ENCODE data around the gene MBD6. TPM values are rescaled to one million over a fixed set of nuclear protein-coding genes. Genes with fewer than 3 reads are reported as not detected.

The MBD6 gene
- total and polyA plus RNA-seq, 4 experiments from 2014 or later: 0.16 to 103 (median 50.0) TPM

- H3K27me3 Mint-ChIP-seq: no peaks in the 10 kb centered on the region
- Histone ChIP-seq H3K4me3 (ENCODE audit: low read length in 2 of 2) (peak overlapping the region; percentile 91 to 97), H3K9me3 (ENCODE audit: control insufficient read depth in 1 of 2, low read length in 2 of 2) (no peaks in the 10 kb centered on the region), H3K36me3 (ENCODE audit: insufficient read depth, low read length) (peaks cover 43% of the 10 kb centered on the region), H3K27ac (ENCODE audit: low read depth, low read length) (peak overlapping the region; percentile 86), H3K27me3 (ENCODE audit: insufficient read depth, low read length) (no peaks in the 10 kb centered on the region), H3K4me1 (ENCODE audit: insufficient read depth, low read length) (peaks cover 75% of the 10 kb centered on the region)
- DNase-seq: peak in 1 of 5 donors; percentile 27
- H3K36me3 Mint-ChIP-seq: peaks cover 42 to 64% of the 10 kb centered on the region in 2 donors
- H3K27ac Mint-ChIP-seq: peak overlapping the region in 3 of 7 donors; percentile 98 to 100 (median 99)
- H3K4me1 Mint-ChIP-seq: peaks cover 45 to 81% (median 63%) of the 10 kb centered on the region in 4 donors
- ChIA-PET POLR2A (ENCODE audit: partially characterized antibody) (interaction anchor here (1.3 to 10.2 kb wide), 5 partner anchors 13 to 266 kb away, joined by 3 to 225 read pairs (median 75); partner anchors contain the start of genes DDIT3, GLI1 and MARS1), CTCF (ENCODE audit: partially characterized antibody) (interaction anchor here (0.6 to 10.7 kb wide), 9 partner anchors 9 to 109 kb away, joined by 3 to 204 read pairs (median 4); partner anchors contain the start of genes GLI1, INHBE and MARS1)
- peaks cover 0 to 3% (median 0%) of the 10 kb centered on the region in 8 donors for H3K9me3 Mint-ChIP-seq
- peak overlapping the region; percentile 46 to 99 (median 98) for H3K4me3 Mint-ChIP-seq
- intact Hi-C loops (cut with micrococcal nuclease): loop anchor here (2.0 to 5.0 kb wide), 2 partner anchors 71 to 267 kb away; partner anchors contain the start of gene DCTN2
Observed at GRCh38 chr12:57475271-57476161, 47.1 kb upstream of the MBD6 start.

DNA sequence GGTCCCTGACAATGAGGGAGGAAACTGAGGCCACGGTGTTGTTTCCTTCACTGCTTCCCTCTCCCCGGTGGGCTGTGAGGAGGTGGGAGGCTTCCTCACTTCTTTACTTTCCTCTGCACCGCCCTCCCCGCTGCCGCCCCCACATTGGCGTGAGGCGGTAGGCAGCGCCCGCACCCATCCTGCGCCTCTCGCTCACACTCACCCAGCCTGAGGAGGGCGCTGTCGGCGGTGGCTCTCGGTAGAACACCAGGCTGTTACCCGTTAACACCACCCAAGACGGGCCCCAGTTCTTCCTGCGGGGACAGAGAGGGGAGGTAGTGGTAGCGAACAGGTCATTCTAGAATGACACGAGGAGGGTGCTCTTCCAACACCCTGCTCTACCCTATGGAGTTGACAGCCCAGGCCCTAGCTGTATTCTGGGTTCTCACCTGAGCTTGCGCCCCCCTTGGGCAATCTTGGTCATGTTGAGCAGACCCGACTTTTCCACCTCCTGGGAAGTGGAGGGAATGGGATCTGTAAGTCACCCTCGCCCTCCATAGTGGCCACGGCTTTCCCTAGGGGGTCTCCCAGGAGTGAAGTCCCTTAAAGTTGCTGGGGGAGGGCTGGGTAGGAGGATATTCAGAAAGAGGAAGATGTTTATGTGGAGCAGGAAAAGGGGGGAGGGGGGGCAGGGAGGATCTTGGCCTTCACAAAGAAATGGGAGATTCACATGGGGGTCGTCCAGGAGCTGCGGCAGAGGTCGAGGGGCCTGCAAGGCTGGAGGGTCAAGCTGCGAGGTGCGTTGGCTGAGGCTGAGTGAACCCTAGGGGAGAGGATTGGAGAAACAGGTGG lies 46.2 kb upstream of the MBD6 start:
- H3K9me3 Mint-ChIP-seq: peaks cover 0 to 3% (median 0%) of the 10 kb centered on the region in 8 donors
- H3K4me3 ChIP-seq (ENCODE audit: low read length in 2 of 2): peak overlapping the region; percentile 91 to 97
- no peaks in the 10 kb centered on the region for H3K27me3 ChIP-seq (ENCODE audit: insufficient read depth, low read length)
- peak; percentile 65 to 80 (median 71) for DNase-seq
- POLR2A ChIA-PET (ENCODE audit: partially characterized antibody): interaction anchor here (1.1 to 10.2 kb wide), 12 partner anchors 7 to 268 kb away, joined by 3 to 225 read pairs (median 8); partner anchors contain the start of genes DCTN2, DDIT3, GLI1 and MARS1
- H3K27ac Mint-ChIP-seq: peak overlapping the region; percentile 98 to 100 (median 99)
- H3K4me1 Mint-ChIP-seq: peaks cover 51 to 89% (median 69%) of the 10 kb centered on the region in 4 donors
- H3K9me3 ChIP-seq (ENCODE audit: control insufficient read depth in 1 of 2, low read length in 2 of 2): no peaks in the 10 kb centered on the region
- H3K36me3 ChIP-seq (ENCODE audit: insufficient read depth, low read length): peaks cover 35% of the 10 kb centered on the region
- intact Hi-C loops (cut with micrococcal nuclease): loop anchor here (2.0 to 5.0 kb wide), 2 partner anchors 70 to 266 kb away; partner anchors contain the start of gene DCTN2
- CTCF ChIA-PET (ENCODE audit: partially characterized antibody): interaction anchor here (0.8 to 10.7 kb wide), 14 partner anchors 10 to 144 kb away, joined by 3 to 204 read pairs (median 3); partner anchors contain the start of genes DCTN2, GLI1, INHBE and MARS1
- peak overlapping the region; percentile 86 for H3K27ac ChIP-seq (ENCODE audit: low read depth, low read length)
- H3K36me3 Mint-ChIP-seq: peaks cover 42 to 58% of the 10 kb centered on the region in 2 donors
- peak overlapping the region; percentile 89 to 99 (median 98) for H3K4me3 Mint-ChIP-seq
- H3K4me1 ChIP-seq (ENCODE audit: insufficient read depth, low read length): peaks cover 81% of the 10 kb centered on the region
- H3K27me3 Mint-ChIP-seq: no peaks in the 10 kb centered on the region

GRCh38 chr12:57476993-57477709 lies 45.5 kb upstream of the MBD6 start:
- Histone ChIP-seq H3K27me3 (ENCODE audit: insufficient read depth, low read length) (no peaks in the 10 kb centered on the region), H3K4me1 (ENCODE audit: insufficient read depth, low read length) (peaks cover 78% of the 10 kb centered on the region), H3K27ac (ENCODE audit: low read depth, low read length) (peak overlapping the region; percentile 86), H3K36me3 (ENCODE audit: insufficient read depth, low read length) (peaks cover 27% of the 10 kb centered on the region), H3K9me3 (ENCODE audit: control insufficient read depth in 1 of 2, low read length in 2 of 2) (no peaks in the 10 kb centered on the region), H3K4me3 (ENCODE audit: low read length in 2 of 2) (peak overlapping the region; percentile 91 to 97)
- Mint-ChIP-seq H3K27ac (peak overlapping the region; percentile 98 to 100 (median 99)), H3K4me1 (peaks cover 53 to 90% (median 71%) of the 10 kb centered on the region in 4 donors), H3K27me3 (no peaks in the 10 kb centered on the region), H3K4me3 (peak overlapping the region; percentile 89 to 99 (median 98)), H3K9me3 (peaks cover 0 to 3% (median 0%) of the 10 kb centered on the region in 8 donors), H3K36me3 (peaks cover 38 to 51% of the 10 kb centered on the region in 2 donors)
- POLR2A ChIA-PET (ENCODE audit: partially characterized antibody): interaction anchor here (1.1 to 10.2 kb wide), 14 partner anchors 7 to 267 kb away, joined by 3 to 225 read pairs (median 6); partner anchors contain the start of genes DCTN2, DDIT3, GLI1 and MARS1
- intact Hi-C loops (cut with micrococcal nuclease): loop anchor here (2.0 to 5.0 kb wide), 2 partner anchors 70 to 265 kb away; partner anchors contain the start of gene DCTN2
- peak; percentile 40 to 44 (median 44) for DNase-seq
- CTCF ChIA-PET (ENCODE audit: partially characterized antibody): interaction anchor here (0.6 to 10.7 kb wide), 17 partner anchors 9 to 365 kb away, joined by 3 to 204 read pairs (median 3); partner anchors contain the start of genes DCTN2, DDIT3, GLI1 and INHBE

GRCh38 chr12:57477710-57478681 lies 44.6 kb upstream of the MBD6 start:
- Histone ChIP-seq H3K27me3 (ENCODE audit: insufficient read depth, low read length) (no peaks in the 10 kb centered on the region), H3K4me3 (ENCODE audit: low read length in 2 of 2) (peak overlapping the region; percentile 91 to 97), H3K27ac (ENCODE audit: low read depth, low read length) (peak overlapping the region; percentile 86), H3K4me1 (ENCODE audit: insufficient read depth, low read length) (peaks cover 70% of the 10 kb centered on the region), H3K36me3 (ENCODE audit: insufficient read depth, low read length) (peaks cover 19% of the 10 kb centered on the region), H3K9me3 (ENCODE audit: control insufficient read depth in 1 of 2, low read length in 2 of 2) (no peaks in the 10 kb centered on the region)
- Mint-ChIP-seq H3K9me3 (peaks cover 0 to 3% (median 0%) of the 10 kb centered on the region in 8 donors), H3K4me1 (peaks cover 49 to 82% (median 66%) of the 10 kb centered on the region in 4 donors), H3K27me3 (no peaks in the 10 kb centered on the region), H3K36me3 (peaks cover 30 to 42% of the 10 kb centered on the region in 2 donors), H3K4me3 (peak overlapping the region; percentile 89 to 99 (median 98)), H3K27ac (peak overlapping the region; percentile 98 to 100 (median 99))
- CTCF ChIA-PET (ENCODE audit: partially characterized antibody): interaction anchor here (0.6 to 10.7 kb wide), 11 partner anchors 9 to 366 kb away, joined by 3 to 204 read pairs (median 3); partner anchors contain the start of genes DCTN2, DDIT3, GLI1 and INHBE
- peak; percentile 58 to 89 (median 64) for DNase-seq
- intact Hi-C loops (cut with micrococcal nuclease): loop anchor here (1.0 to 5.0 kb wide), 3 partner anchors 16 to 264 kb away; partner anchors contain the start of gene DCTN2
- POLR2A ChIA-PET (ENCODE audit: partially characterized antibody): interaction anchor here (0.7 to 10.2 kb wide), 20 partner anchors 8 to 266 kb away, joined by 3 to 225 read pairs (median 6); partner anchors contain the start of genes DCTN2, DDIT3, GLI1 and MARS1

DNA sequence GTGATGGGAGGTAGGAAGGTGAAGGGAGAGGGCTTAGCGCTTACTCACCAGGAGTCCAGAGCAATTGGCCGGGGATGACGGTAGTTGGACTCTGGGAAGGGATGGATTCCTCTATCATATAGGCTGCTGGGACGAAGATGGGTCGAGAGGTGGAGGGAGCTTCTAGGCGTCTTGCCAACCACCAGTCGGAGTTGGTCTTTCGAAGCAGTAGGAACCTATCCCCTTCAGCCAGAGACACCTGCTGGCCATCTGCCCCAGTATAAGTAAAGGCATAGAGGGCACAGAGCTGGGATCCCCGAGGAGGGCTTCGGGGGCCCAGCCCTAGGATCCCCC lies 43.6 kb upstream of the MBD6 start:
- peak overlapping the region; percentile 91 to 97 for H3K4me3 ChIP-seq (ENCODE audit: low read length in 2 of 2)
- no peaks in the 10 kb centered on the region for H3K9me3 ChIP-seq (ENCODE audit: control insufficient read depth in 1 of 2, low read length in 2 of 2)
- intact Hi-C loops (cut with micrococcal nuclease): loop anchor here (1.0 to 5.0 kb wide), 3 partner anchors 8 to 263 kb away; partner anchors contain the start of gene DDIT3
- Mint-ChIP-seq H3K4me3 (peak overlapping the region; percentile 89 to 99 (median 98)), H3K4me1 (peaks cover 49 to 78% (median 63%) of the 10 kb centered on the region in 4 donors), H3K9me3 (peaks cover 0 to 3% (median 0%) of the 10 kb centered on the region in 8 donors), H3K27ac (peak overlapping the region; percentile 98 to 100 (median 99)), H3K27me3 (no peaks in the 10 kb centered on the region), H3K36me3 (peaks cover 21 to 34% of the 10 kb centered on the region in 2 donors)
- peaks cover 62% of the 10 kb centered on the region for H3K4me1 ChIP-seq (ENCODE audit: insufficient read depth, low read length)
- H3K36me3 ChIP-seq (ENCODE audit: insufficient read depth, low read length): peaks cover 12% of the 10 kb centered on the region
- CTCF ChIA-PET (ENCODE audit: partially characterized antibody): interaction anchor here (0.7 to 10.7 kb wide), 2 partner anchors 17 to 48 kb away, joined by 4 to 204 read pairs; partner anchors contain the start of gene GLI1
- POLR2A ChIA-PET (ENCODE audit: partially characterized antibody): interaction anchor here (0.7 to 10.2 kb wide), 13 partner anchors 9 to 400 kb away, joined by 3 to 225 read pairs (median 8); partner anchors contain the start of genes DCTN2, DDIT3, GLI1 and MARS1
- DNase-seq: no peak
- H3K27ac ChIP-seq (ENCODE audit: low read depth, low read length): peak overlapping the region; percentile 86
- no peaks in the 10 kb centered on the region for H3K27me3 ChIP-seq (ENCODE audit: insufficient read depth, low read length)
